SK-N-SH treated with all-trans-retinoic acid at 6 μM for 48 hours (cell line): Measurements from ENCODE around the gene SLU7.
A peak's percentile ranks its signal among the peaks of the same experiment; 100 is the strongest.

Experiments
- ATAC-seq: fragments of 200-7000 bp; cut with Tn5 transposase; 3 replicates; pipeline ENCODE4 v1.9.1; 2020; ENCODE audit warnings: mild to moderate bottlenecking, moderate library complexity
- ARNTL ChIP-seq: fragments of 450-650 bp; formaldehyde crosslinking; IDR thresholded peaks from 2 replicates; pipeline ENCODE4 v1.5.0; 2020; ENCODE audit warnings: low read depth, mild to moderate bottlenecking, moderate library complexity, borderline replicate concordance
- BACH2 ChIP-seq: fragments of 250-450 bp; sonication (Bioruptor Pico); IDR thresholded peaks from 2 replicates; pipeline ENCODE4 v1.9.0; 2021; ENCODE audit warnings: mild to moderate bottlenecking, borderline replicate concordance
- CSDC2 ChIP-seq: fragments of 250-450 bp; sonication (Bioruptor Pico); IDR thresholded peaks from 2 replicates; pipeline ENCODE4 v1.5.0; 2020; ENCODE audit warnings: mild to moderate bottlenecking, moderate library complexity
- CSRNP3 ChIP-seq: fragments of 250-450 bp; sonication (Bioruptor Pico); IDR thresholded peaks from 2 replicates; pipeline ENCODE4 v1.5.1; 2021; ENCODE audit warnings: mild to moderate bottlenecking, moderate library complexity
- ESRRG ChIP-seq: fragments of 250-450 bp; sonication (Bioruptor Pico); IDR thresholded peaks from 2 replicates; pipeline ENCODE4 v1.6.1; 2021; ENCODE audit warnings: mild to moderate bottlenecking
- GLIS3 ChIP-seq: fragments of 250-450 bp; sonication (Bioruptor Pico); IDR thresholded peaks from 2 replicates; pipeline ENCODE4 v1.5.0; 2020; ENCODE audit warnings: mild to moderate bottlenecking, moderate library complexity
- ISL1 ChIP-seq: fragments of 250-450 bp; sonication (Bioruptor Pico); IDR thresholded peaks from 2 replicates; pipeline ENCODE4 v2.1.2; 2022; ENCODE audit warnings: mild to moderate bottlenecking, moderate library complexity
- OSR1 ChIP-seq: fragments of 250-450 bp; sonication (Bioruptor Pico); IDR thresholded peaks from 2 replicates; pipeline ENCODE4 v1.8.0; 2022; ENCODE audit warnings: moderate library complexity, mild to moderate bottlenecking, inconsistent platforms
- PPARA ChIP-seq: fragments of 250-450 bp; sonication (Bioruptor Pico); IDR thresholded peaks from 2 replicates; pipeline ENCODE4 v1.5.0; 2020; ENCODE audit warnings: mild to moderate bottlenecking, borderline replicate concordance
- RARB ChIP-seq: fragments of 250-450 bp; sonication (Bioruptor Pico); IDR thresholded peaks from 2 replicates; pipeline ENCODE4 v1.8.0; 2021; ENCODE audit warnings: mild to moderate bottlenecking, moderate library complexity
- SNAI2 ChIP-seq: fragments of 250-450 bp; sonication (Bioruptor Pico); IDR thresholded peaks from 2 replicates; pipeline ENCODE4 v1.5.0; 2020; ENCODE audit warnings: mild to moderate bottlenecking, moderate library complexity
- TOX ChIP-seq: fragments of 250-450 bp; sonication (Bioruptor Pico); IDR thresholded peaks from 2 replicates; pipeline ENCODE4 v1.8.0; 2021; ENCODE audit warnings: mild to moderate bottlenecking, moderate library complexity, borderline replicate concordance
- ZC3H10 ChIP-seq: fragments of 250-450 bp; sonication (Bioruptor Pico); IDR thresholded peaks from 2 replicates; pipeline ENCODE4 v1.5.1; 2021; ENCODE audit warnings: mild to moderate bottlenecking, moderate library complexity
- ZFP3 ChIP-seq: fragments of 250-450 bp; sonication (Bioruptor Pico); IDR thresholded peaks from 2 replicates; pipeline ENCODE4 v1.5.0; 2020; ENCODE audit warnings: mild to moderate bottlenecking, moderate library complexity
- ZFP30 ChIP-seq: fragments of 450-650 bp; formaldehyde crosslinking; IDR thresholded peaks from 2 replicates; pipeline ENCODE4 v1.5.0; 2022; ENCODE audit warnings: mild to moderate bottlenecking, moderate library complexity
- ZNF565 ChIP-seq: fragments of 450-650 bp; formaldehyde crosslinking; conservative IDR thresholded peaks from 2 replicates; pipeline ENCODE4 v1.5.0; 2020; ENCODE audit warnings: low read depth, mild to moderate bottlenecking, moderate library complexity
- ZNF70 ChIP-seq: fragments of 450-650 bp; formaldehyde crosslinking; IDR thresholded peaks from 2 replicates; pipeline ENCODE4 v1.5.0; 2020; ENCODE audit warnings: mild to moderate bottlenecking, moderate library complexity
- TF ChIP-seq, protein P1 (sequence below): fragments of 250-450 bp; sonication (Bioruptor Pico); IDR thresholded peaks from 2 replicates; pipeline ENCODE4 v1.5.1; 2020; ENCODE audit warnings: low read depth, mild to moderate bottlenecking, moderate library complexity
- TF ChIP-seq, protein P2 (sequence below): fragments of 250-450 bp; sonication (Bioruptor Pico); IDR thresholded peaks from 2 replicates; pipeline ENCODE4 v1.8.0; 2021; ENCODE audit warnings: low read depth, mild to moderate bottlenecking, moderate library complexity, borderline replicate concordance

Gene SLU7

GRCh38 chr5:160399402-160400353 lies 19.2 kb downstream of the SLU7 start, which contains the start of gene FAM200C:
FAM200C (minus strand) TSS chr5:160400054; CDS start chr5:160395490, 4,564 bp downstream.
- TF ChIP-seq, protein P1, sequence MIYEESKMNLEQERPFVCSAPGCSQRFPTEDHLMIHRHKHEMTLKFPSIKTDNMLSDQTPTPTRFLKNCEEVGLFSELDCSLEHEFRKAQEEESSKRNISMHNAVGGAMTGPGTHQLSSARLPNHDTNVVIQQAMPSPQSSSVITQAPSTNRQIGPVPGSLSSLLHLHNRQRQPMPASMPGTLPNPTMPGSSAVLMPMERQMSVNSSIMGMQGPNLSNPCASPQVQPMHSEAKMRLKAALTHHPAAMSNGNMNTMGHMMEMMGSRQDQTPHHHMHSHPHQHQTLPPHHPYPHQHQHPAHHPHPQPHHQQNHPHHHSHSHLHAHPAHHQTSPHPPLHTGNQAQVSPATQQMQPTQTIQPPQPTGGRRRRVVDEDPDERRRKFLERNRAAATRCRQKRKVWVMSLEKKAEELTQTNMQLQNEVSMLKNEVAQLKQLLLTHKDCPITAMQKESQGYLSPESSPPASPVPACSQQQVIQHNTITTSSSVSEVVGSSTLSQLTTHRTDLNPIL (CRISPR knock-in tag) = no peak
- TF ChIP-seq ZNF565 (no peak), ISL1 (CRISPR knock-in tag) (no peak)
- ATAC-seq = peak; percentile 95

DNA sequence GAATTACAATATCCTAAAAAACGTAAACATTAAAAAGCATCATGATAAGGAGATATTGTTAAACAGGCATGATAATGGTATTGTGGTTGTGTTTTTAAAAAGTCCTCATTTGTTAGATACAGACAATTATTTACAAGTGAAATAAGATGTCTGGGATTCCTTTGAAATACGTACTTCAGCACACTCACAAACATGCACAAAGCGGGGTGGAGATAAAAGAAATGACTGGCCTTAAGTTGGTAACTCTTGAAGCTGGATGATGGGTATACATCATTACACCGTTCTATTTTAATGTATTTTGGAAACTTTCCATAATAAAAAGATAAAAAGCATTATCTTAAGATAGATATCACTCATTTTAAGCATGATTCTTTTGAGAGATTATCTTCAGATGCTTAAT lies 20.1 kb downstream of the SLU7 start:
- TF ChIP-seq, protein P2, sequence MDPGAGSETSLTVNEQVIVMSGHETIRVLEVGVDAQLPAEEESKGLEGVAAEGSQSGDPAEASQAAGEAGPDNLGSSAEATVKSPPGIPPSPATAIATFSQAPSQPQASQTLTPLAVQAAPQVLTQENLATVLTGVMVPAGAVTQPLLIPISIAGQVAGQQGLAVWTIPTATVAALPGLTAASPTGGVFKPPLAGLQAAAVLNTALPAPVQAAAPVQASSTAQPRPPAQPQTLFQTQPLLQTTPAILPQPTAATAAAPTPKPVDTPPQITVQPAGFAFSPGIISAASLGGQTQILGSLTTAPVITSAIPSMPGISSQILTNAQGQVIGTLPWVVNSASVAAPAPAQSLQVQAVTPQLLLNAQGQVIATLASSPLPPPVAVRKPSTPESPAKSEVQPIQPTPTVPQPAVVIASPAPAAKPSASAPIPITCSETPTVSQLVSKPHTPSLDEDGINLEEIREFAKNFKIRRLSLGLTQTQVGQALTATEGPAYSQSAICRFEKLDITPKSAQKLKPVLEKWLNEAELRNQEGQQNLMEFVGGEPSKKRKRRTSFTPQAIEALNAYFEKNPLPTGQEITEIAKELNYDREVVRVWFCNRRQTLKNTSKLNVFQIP = no peak
- TF ChIP-seq ZFP30 (CRISPR knock-in tag) = no peak
- TF ChIP-seq RARB (CRISPR knock-in tag) = no peak
- no peak for TF ChIP-seq PPARA (CRISPR knock-in tag)
- TF ChIP-seq CSRNP3 (CRISPR knock-in tag) = no peak
- TF ChIP-seq, protein P1 (CRISPR knock-in tag) = no peak
- no peak for TF ChIP-seq ARNTL (CRISPR knock-in tag)
- peak; percentile 31; the same call in 2 of the 3 replicates for ATAC-seq

DNA sequence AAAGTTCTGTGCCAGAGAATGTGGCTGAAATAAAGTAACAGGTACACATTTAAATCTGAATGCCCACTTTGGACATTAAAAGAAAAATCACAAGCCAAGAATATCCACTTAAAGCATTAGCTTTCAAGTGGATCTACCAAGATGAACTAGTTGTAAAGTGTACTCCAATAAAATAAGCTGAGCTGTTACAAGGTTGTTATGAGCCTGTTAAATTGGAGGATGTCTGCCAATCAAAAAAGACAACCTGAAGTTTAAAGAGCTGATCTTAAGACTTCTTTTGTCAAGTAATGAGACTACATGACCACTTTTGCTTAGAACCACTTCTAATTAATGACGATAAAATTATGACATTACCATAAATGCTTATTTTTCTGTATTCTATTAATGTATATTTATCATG lies 21.4 kb downstream of the SLU7 start:
- no peak for ATAC-seq
- TF ChIP-seq CSDC2 (no peak), ZFP3 (CRISPR knock-in tag) (no peak), ZNF565 (no peak), OSR1 (CRISPR knock-in tag) (no peak), ZFP30 (CRISPR knock-in tag) (no peak), ISL1 (CRISPR knock-in tag) (no peak), GLIS3 (no peak), BACH2 (no peak), ARNTL (CRISPR knock-in tag) (no peak), PPARA (CRISPR knock-in tag) (no peak), RARB (CRISPR knock-in tag) (no peak)
- TF ChIP-seq, protein P2 = no peak

DNA sequence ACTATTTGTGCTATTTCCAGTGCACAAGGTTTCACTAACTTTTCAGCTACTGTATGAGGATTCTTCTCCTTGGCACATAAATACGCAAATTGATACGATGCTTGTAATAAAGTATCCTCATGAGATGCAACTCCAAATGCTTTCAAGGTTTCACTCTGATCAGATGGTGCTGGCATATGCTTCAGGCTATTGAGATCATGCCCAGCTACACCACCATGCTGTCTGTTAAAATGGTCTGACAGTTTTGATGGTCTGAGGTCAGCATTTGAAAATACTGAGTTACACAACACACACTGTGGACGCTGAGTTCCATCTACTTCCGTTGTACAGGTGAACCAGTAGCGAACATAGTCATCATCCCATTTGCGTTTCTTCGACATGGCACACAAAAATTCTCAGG lies 23.8 kb downstream of the SLU7 start:
- ATAC-seq = no peak
- TF ChIP-seq TOX (CRISPR knock-in tag) = no peak
- TF ChIP-seq SNAI2 (CRISPR knock-in tag) = no peak
- TF ChIP-seq, protein P1 (CRISPR knock-in tag) = no peak
- TF ChIP-seq OSR1 (CRISPR knock-in tag) = no peak
- no peak for TF ChIP-seq ZC3H10 (CRISPR knock-in tag)
- TF ChIP-seq ZNF70 = no peak
- no peak for TF ChIP-seq ESRRG (CRISPR knock-in tag)
- no peak for TF ChIP-seq ISL1 (CRISPR knock-in tag)
- TF ChIP-seq ARNTL (CRISPR knock-in tag) = no peak
- TF ChIP-seq ZFP30 (CRISPR knock-in tag) = no peak
- no peak for TF ChIP-seq ZNF565
- TF ChIP-seq GLIS3 = no peak
